OCI-LY1 (cell line): ENCODE measurements around the gene MPP2.
"Not testable (repeated sequence)": the region's sequence is repeated elsewhere in the genome, so short reads cannot be mapped to it uniquely, and the experiment has no call there.

Experiments
- H2AFZ ChIP-seq: fragments of 200-600 bp; sonication (generic), shearing (Covaris generic); 2 replicates; pipeline ENCODE4 v1.6.0; 2014; ENCODE audit warnings: antibody characterized with exemption, mild to moderate bottlenecking, low read length
- H3F3A ChIP-seq: fragments of 200-600 bp; sonication (generic), shearing (Covaris generic); 2 replicates; pipeline ENCODE4 v1.6.0; 2014; ENCODE audit warnings: mild to moderate bottlenecking, antibody characterized with exemption, low read length, moderate library complexity; ENCODE audit not compliant: insufficient read depth
- H3K27ac ChIP-seq: fragments of 200-600 bp; sonication (generic); 2 replicates; pipeline ENCODE4 v1.5.1; 2014; ENCODE audit warnings: low read length, mixed run types, mild to moderate bottlenecking, low read depth; ENCODE audit not compliant: poor library complexity, severe bottlenecking
- H3K27me3 ChIP-seq: fragments of 200-600 bp; sonication (generic); 2 replicates; pipeline ENCODE4 v1.6.0; 2014; ENCODE audit warnings: antibody characterized with exemption, mild to moderate bottlenecking, low read length, moderate library complexity; ENCODE audit not compliant: insufficient read depth
- H3K36me3 ChIP-seq: fragments of 200-600 bp; sonication (generic); 2 replicates; pipeline ENCODE4 v1.6.1; 2014; ENCODE audit warnings: mild to moderate bottlenecking, antibody characterized with exemption, low read length, moderate library complexity, mixed read lengths; ENCODE audit not compliant: insufficient read depth
- H3K4me1 ChIP-seq: fragments of 200-600 bp; sonication (generic); 2 replicates; pipeline ENCODE4 v1.5.1; 2014; ENCODE audit warnings: mild to moderate bottlenecking, low read length, moderate library complexity; ENCODE audit not compliant: insufficient read depth, severe bottlenecking
- H3K4me2 ChIP-seq: fragments of 200-600 bp; sonication (generic), shearing (Covaris generic); 2 replicates; pipeline ENCODE4 v1.6.1; 2014; ENCODE audit warnings: low read length
- H3K4me3 ChIP-seq: fragments of 200-600 bp; sonication (generic); 2 replicates; pipeline ENCODE4 v1.5.1; 2014; ENCODE audit warnings: low read length, low read depth, mild to moderate bottlenecking, mixed read lengths; ENCODE audit not compliant: poor library complexity, severe bottlenecking
- H3K79me2 ChIP-seq: fragments of 200-600 bp; shearing (Covaris generic); 2 replicates; pipeline ENCODE4 v1.6.1; 2016; ENCODE audit warnings: mixed run types, low read length, mixed read lengths; ENCODE audit not compliant: insufficient read depth
- H3K9ac ChIP-seq: fragments of 200-600 bp; sonication (generic), shearing (Covaris generic); 2 replicates; pipeline ENCODE4 v1.6.1; 2014; ENCODE audit warnings: mild to moderate bottlenecking, low read length, mixed read lengths
- H3K9me2 ChIP-seq: fragments of 200-600 bp; sonication (generic), shearing (Covaris generic); 2 replicates; pipeline ENCODE4 v1.6.1; 2014; ENCODE audit warnings: low read depth, mild to moderate bottlenecking, low read length, mixed read lengths
- H3K9me3 ChIP-seq: fragments of 200-600 bp; shearing (Covaris generic); 2 replicates; pipeline ENCODE4 v1.6.1; 2014; ENCODE audit warnings: low read length, mixed read lengths
- H4K20me1 ChIP-seq: fragments of 200-600 bp; sonication (generic), shearing (Covaris generic); 2 replicates; pipeline ENCODE4 v1.6.0; 2016; ENCODE audit warnings: mild to moderate bottlenecking, low read length; ENCODE audit not compliant: insufficient read depth
- CTCF ChIP-seq: fragments of 200-600 bp; sonication (generic), shearing (Covaris generic); IDR thresholded peaks from 2 replicates; pipeline ENCODE4 v1.5.1; 2017; ENCODE audit warnings: mild to moderate bottlenecking, antibody characterized with exemption, low read length, moderate library complexity, mixed read lengths
- EZH2 ChIP-seq: fragments of 200-600 bp; sonication (generic), shearing (Covaris generic); IDR thresholded peaks from 2 replicates; pipeline ENCODE4 v1.8.0; 2017; ENCODE audit warnings: borderline replicate concordance, mixed run types, mild to moderate bottlenecking, antibody characterized with exemption, low read length, moderate library complexity, mixed read lengths

The MPP2 gene

DNA sequence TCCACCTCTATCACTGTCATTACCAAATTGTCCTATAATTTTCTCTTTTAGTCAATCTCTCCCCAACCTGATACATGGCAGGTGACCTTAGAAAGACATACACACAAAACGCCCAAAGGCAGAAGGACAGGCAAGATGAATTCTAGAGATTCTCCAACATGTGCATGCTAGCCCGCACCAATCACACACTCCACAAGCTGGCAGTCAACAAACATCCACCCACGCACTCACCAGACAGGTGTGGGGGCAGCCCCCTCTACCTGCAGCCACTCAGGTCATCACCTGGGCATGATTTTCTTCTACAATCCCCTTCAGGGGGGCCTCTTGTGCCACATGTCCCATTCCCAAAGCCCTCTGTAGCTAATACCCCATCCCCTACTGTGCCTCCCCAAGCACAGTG, 9.5 kb downstream of the MPP2 start:
- Histone ChIP-seq H3K27me3 (0 out of 2 replicates have a peak, but pooled peaks cover 3% of the 10 kb centered on the region), H3K4me3 (no peak overlapping the region), H2AFZ (no peak overlapping the region), H3K4me1 (peaks cover 6% of the 10 kb centered on the region), H3K4me2 (no peak overlapping the region), H3F3A (no peaks in the 10 kb centered on the region), H4K20me1 (no peaks in the 10 kb centered on the region), H3K9ac (no peak overlapping the region), H3K79me2 (no peaks in the 10 kb centered on the region), H3K9me3 (no peaks in the 10 kb centered on the region), H3K27ac (no peak overlapping the region), H3K36me3 (no peaks in the 10 kb centered on the region), H3K9me2 (no peaks in the 10 kb centered on the region)
- no peak for TF ChIP-seq EZH2
- TF ChIP-seq CTCF = no peak

GRCh38 chr17:43894494-43894893, 12.8 kb downstream of the MPP2 start:
- not testable (repeated sequence) for H3K9ac ChIP-seq, H4K20me1 ChIP-seq, H3K9me3 ChIP-seq, H3K27ac ChIP-seq, H2AFZ ChIP-seq, H3K4me2 ChIP-seq, H3K4me1 ChIP-seq, H3F3A ChIP-seq, H3K79me2 ChIP-seq, H3K36me3 ChIP-seq, H3K9me2 ChIP-seq, H3K4me3 ChIP-seq
- H3K27me3 ChIP-seq = 0 out of 2 replicates have a peak, but pooled peaks cover 12% of the 10 kb centered on the region

- Histone ChIP-seq H3K27ac (no peak overlapping the region), H3K27me3 (0 out of 2 replicates have a peak, but pooled peaks cover 12% of the 10 kb centered on the region), H3K4me3 (no peak overlapping the region), H3K79me2 (no peaks in the 10 kb centered on the region), H3K9me3 (no peaks in the 10 kb centered on the region), H3F3A (no peaks in the 10 kb centered on the region), H3K9me2 (no peaks in the 10 kb centered on the region), H3K9ac (no peak overlapping the region), H2AFZ (no peak overlapping the region), H3K4me1 (no peaks in the 10 kb centered on the region), H4K20me1 (no peaks in the 10 kb centered on the region), H3K36me3 (no peaks in the 10 kb centered on the region), H3K4me2 (no peak overlapping the region)
- no peak for TF ChIP-seq CTCF
- TF ChIP-seq EZH2 = no peak
Observed at GRCh38 chr17:43892647-43892952, 14.7 kb downstream of the MPP2 start.

DNA sequence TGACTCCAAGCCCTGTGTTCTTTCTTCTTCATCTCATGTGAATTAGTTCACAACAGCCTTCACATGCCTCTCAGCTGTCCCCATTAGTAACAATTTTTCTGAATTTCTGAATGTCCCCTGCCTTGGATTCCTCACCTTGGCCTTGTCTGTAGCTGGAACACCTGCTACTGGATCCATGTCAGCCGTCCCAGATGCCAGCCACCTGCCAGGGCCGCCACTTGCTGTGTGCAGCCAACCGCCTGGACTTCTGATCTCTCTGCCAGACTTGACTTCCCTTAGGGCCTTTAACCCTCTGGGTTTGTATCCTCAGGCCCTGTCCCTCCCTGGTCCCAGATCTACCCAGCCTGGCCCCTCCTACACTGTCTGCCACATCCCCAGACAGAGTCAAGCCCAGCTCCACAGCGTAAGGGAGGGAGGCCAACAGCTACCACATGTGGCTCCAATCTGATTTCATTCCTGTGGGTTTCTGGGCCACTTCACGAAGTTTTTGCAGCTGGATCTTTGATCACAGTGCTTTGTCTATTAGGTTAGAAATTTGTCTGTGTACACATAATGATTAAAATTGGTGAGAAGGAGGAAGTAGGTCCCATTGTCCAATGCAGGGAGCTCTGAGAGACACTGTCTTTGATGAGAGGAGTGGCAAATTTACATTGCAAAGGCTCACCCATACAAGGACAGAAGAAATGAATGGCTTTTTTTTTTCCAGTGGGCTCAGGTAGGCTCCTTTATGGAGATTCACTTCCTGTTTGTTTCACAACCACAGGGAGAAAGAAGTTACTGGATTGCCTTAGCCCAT, 15.3 kb downstream of the MPP2 start:
- no peaks in the 10 kb centered on the region for H3K9me2 ChIP-seq
- no peaks in the 10 kb centered on the region for H3K79me2 ChIP-seq
- no peak for TF ChIP-seq CTCF
- TF ChIP-seq EZH2 = no peak
- no peaks in the 10 kb centered on the region for H3K36me3 ChIP-seq
- 0 out of 2 replicates have a peak, but pooled peaks cover 12% of the 10 kb centered on the region for H3K27me3 ChIP-seq
- H4K20me1 ChIP-seq = no peaks in the 10 kb centered on the region
- no peaks in the 10 kb centered on the region for H3K9me3 ChIP-seq
- no peak overlapping the region for H3K27ac ChIP-seq
- H3F3A ChIP-seq = no peaks in the 10 kb centered on the region
- H3K4me3 ChIP-seq = no peak overlapping the region
- H3K4me2 ChIP-seq = no peak overlapping the region
- H3K9ac ChIP-seq = no peak overlapping the region
- H3K4me1 ChIP-seq = no peaks in the 10 kb centered on the region
- H2AFZ ChIP-seq = no peak overlapping the region
